Measurements from ENCODE around the gene NUP210. TPM values are rescaled to one million over a fixed set of nuclear protein-coding genes. Genes with fewer than 3 reads are reported as not detected.
"Not testable (repeated sequence)": the region's sequence is repeated elsewhere in the genome, so short reads cannot be mapped to it uniquely, and the experiment has no call there.

NUP210 gene
- polyA plus RNA-seq, 1 experiment, result 0.32 TPM

- Histone ChIP-seq H3K4me3 (ENCODE audit: low read depth, low read length) (no peak overlapping the region), H3K36me3 (ENCODE audit: control insufficient read depth, insufficient read depth, low read length) (no peaks in the 10 kb centered on the region), H3K27me3 (ENCODE audit: control insufficient read depth, insufficient read depth, low read length) (peaks cover 2% of the 10 kb centered on the region; the same call in 1 of the 2 replicates)
- DNase-seq (ENCODE audit: low read depth), result no peak
- ChIA-PET CTCF (interaction anchor here (1.0 to 1.9 kb wide), 3 partner anchors 12 to 74 kb away, joined by 3 to 7 read pairs (median 3); no protein-coding TSS in a partner anchor), POLR2A (no interaction called here)
- TF ChIP-seq CTCF (IDR thresholded peaks at IDR 0.05; ENCODE audit: insufficient read depth, low read depth, low read length), result no peak
Measured at GRCh38 chr3:13378155-13378554, 42.0 kb downstream of the NUP210 start.

- DNase-seq (ENCODE audit: low read depth); H3K27me3 ChIP-seq (ENCODE audit: control insufficient read depth, insufficient read depth, low read length); POLR2A ChIA-PET; H3K36me3 ChIP-seq (ENCODE audit: control insufficient read depth, insufficient read depth, low read length); H3K4me3 ChIP-seq (ENCODE audit: low read depth, low read length): not testable (repeated sequence)
- CTCF ChIA-PET, result interaction anchor here (1.3 kb wide), 1 partner anchor 18 kb away, joined by 3 read pairs; no protein-coding TSS in a partner anchor
Measured at GRCh38 chr3:13377741-13378140, 42.4 kb downstream of the NUP210 start.

GRCh38 chr3:13377021-13377420 is 43.1 kb downstream of the NUP210 start:
- TF ChIP-seq CTCF (IDR thresholded peaks at IDR 0.05; ENCODE audit: insufficient read depth, low read depth, low read length), result no peak
- DNase-seq (ENCODE audit: low read depth), result no peak
- no peaks in the 10 kb centered on the region for H3K36me3 ChIP-seq (ENCODE audit: control insufficient read depth, insufficient read depth, low read length)
- H3K4me3 ChIP-seq (ENCODE audit: low read depth, low read length), result no peak overlapping the region
- peaks cover 2% of the 10 kb centered on the region; the same call in 1 of the 2 replicates for H3K27me3 ChIP-seq (ENCODE audit: control insufficient read depth, insufficient read depth, low read length)
- POLR2A ChIA-PET, result no interaction called here
- CTCF ChIA-PET, result no interaction called here

- Histone ChIP-seq H3K27me3 (ENCODE audit: control insufficient read depth, insufficient read depth, low read length) (peaks cover 2% of the 10 kb centered on the region; the same call in 1 of the 2 replicates), H3K36me3 (ENCODE audit: control insufficient read depth, insufficient read depth, low read length) (no peaks in the 10 kb centered on the region), H3K4me3 (ENCODE audit: low read depth, low read length) (no peak overlapping the region)
- ChIA-PET POLR2A (no interaction called here), CTCF (no interaction called here)
- no peak for TF ChIP-seq CTCF (IDR thresholded peaks at IDR 0.05; ENCODE audit: insufficient read depth, low read depth, low read length)
- DNase-seq (ENCODE audit: low read depth), result no peak
Measured at GRCh38 chr3:13376091-13376490, 44.0 kb downstream of the NUP210 start.

GRCh38 chr3:13375464-13375863 is 44.7 kb downstream of the NUP210 start:
- no peak for DNase-seq (ENCODE audit: low read depth)
- H3K4me3 ChIP-seq (ENCODE audit: low read depth, low read length), result no peak overlapping the region
- POLR2A ChIA-PET, result no interaction called here
- H3K27me3 ChIP-seq (ENCODE audit: control insufficient read depth, insufficient read depth, low read length), result peaks cover 2% of the 10 kb centered on the region; the same call in 1 of the 2 replicates
- CTCF ChIA-PET, result no interaction called here
- TF ChIP-seq CTCF (IDR thresholded peaks at IDR 0.05; ENCODE audit: insufficient read depth, low read depth, low read length), result no peak
- H3K36me3 ChIP-seq (ENCODE audit: control insufficient read depth, insufficient read depth, low read length), result no peaks in the 10 kb centered on the region

- CTCF ChIA-PET, result no interaction called here
- POLR2A ChIA-PET, result no interaction called here
- TF ChIP-seq CTCF (IDR thresholded peaks at IDR 0.05; ENCODE audit: insufficient read depth, low read depth, low read length), result no peak
- H3K27me3 ChIP-seq (ENCODE audit: control insufficient read depth, insufficient read depth, low read length), result peaks cover 2% of the 10 kb centered on the region; the same call in 1 of the 2 replicates
- H3K4me3 ChIP-seq (ENCODE audit: low read depth, low read length), result no peak overlapping the region
- DNase-seq (ENCODE audit: low read depth), result no peak
- H3K36me3 ChIP-seq (ENCODE audit: control insufficient read depth, insufficient read depth, low read length), result no peaks in the 10 kb centered on the region
Measured at GRCh38 chr3:13373975-13374586, 46.0 kb downstream of the NUP210 start.
